Fibroblast of lung (primary cell): ENCODE measurements around the gene NRAP. TPM values are rescaled to one million over a fixed set of nuclear protein-coding genes. Genes with fewer than 3 reads are reported as not detected.

Experiments used
- DNase-seq, 2 donors: peaks; one replicate each; pipeline versions ENCODE4 v3.0.0 to v3.0.0-alpha.2; 2010; ENCODE audit warnings: low read depth in 2 of 2
- H2AFZ ChIP-seq: 2 replicates; pipeline ENCODE4 v1.5.1; 2012; ENCODE audit warnings: low read length, control low read depth, inconsistent platforms
- H3K27ac ChIP-seq: 2 replicates; pipeline ENCODE4 v1.5.1; 2011; ENCODE audit warnings: low read length, control low read depth; ENCODE audit not compliant: insufficient read depth
- H3K27me3 ChIP-seq: 2 replicates; pipeline ENCODE4 v1.5.1; 2011; ENCODE audit warnings: mild to moderate bottlenecking, low read length; ENCODE audit not compliant: control insufficient read depth, insufficient read depth
- H3K36me3 ChIP-seq: 2 replicates; pipeline ENCODE4 v1.5.1; 2011; ENCODE audit warnings: low read length; ENCODE audit not compliant: control insufficient read depth, insufficient read depth
- H3K4me1 ChIP-seq: 2 replicates; pipeline ENCODE4 v1.5.1; 2011; ENCODE audit warnings: low read length; ENCODE audit not compliant: control insufficient read depth, insufficient read depth; ENCODE audit errors: extremely low read depth
- H3K4me2 ChIP-seq: 2 replicates; pipeline ENCODE4 v1.5.1; 2011; ENCODE audit warnings: low read length, control low read depth; ENCODE audit not compliant: insufficient read depth; ENCODE audit errors: extremely low read depth
- H3K4me3 ChIP-seq, 4 experiments: fragments of 200-600 bp in 1 of 4; sonication (generic) in 1 of 4; replicated peaks in 1 of 4; 2 replicates each; pipeline ENCODE4 v1.5.1; 2011 to 2016; ENCODE audit warnings: low read length in 4 of 4, low read depth in 3 of 4, mild to moderate bottlenecking in 3 of 4, control low read depth in 2 of 4, inconsistent platforms in 1 of 4, mixed read lengths in 1 of 4; ENCODE audit not compliant: insufficient read depth in 1 of 4; ENCODE audit errors: control extremely low read depth in 1 of 4
- H3K79me2 ChIP-seq: 2 replicates; pipeline ENCODE4 v1.5.1; 2012; ENCODE audit warnings: mild to moderate bottlenecking, low read length, inconsistent platforms; ENCODE audit not compliant: control insufficient read depth, insufficient read depth
- H3K9ac ChIP-seq: 2 replicates; pipeline ENCODE4 v1.5.1; 2011; ENCODE audit warnings: mild to moderate bottlenecking, low read length, control low read depth; ENCODE audit not compliant: insufficient read depth
- H3K9me3 ChIP-seq: 2 replicates; pipeline ENCODE4 v1.5.1; 2012; ENCODE audit warnings: low read depth, low read length; ENCODE audit not compliant: control insufficient read depth, insufficient read depth
- H4K20me1 ChIP-seq: 2 replicates; pipeline ENCODE4 v1.5.1; 2011; ENCODE audit warnings: low read length; ENCODE audit not compliant: control insufficient read depth, insufficient read depth; ENCODE audit errors: extremely low read depth
- CTCF ChIP-seq, 2 donors: IDR thresholded peaks in 1 of 2; conservative IDR thresholded peaks in 1 of 2; 1 replicate in 1 of 2; 2 replicates in 1 of 2; pipeline ENCODE4 v1.5.1; 2011 to 2012; ENCODE audit warnings: low read length in 2 of 2, control low read depth in 1 of 2, inconsistent platforms in 1 of 2, low read depth in 1 of 2, mild to moderate bottlenecking in 1 of 2
- EZH2 ChIP-seq: IDR thresholded peaks from 2 replicates; pipeline ENCODE4 v1.5.1; 2012; ENCODE audit warnings: low read length, control low read depth, mild to moderate bottlenecking; ENCODE audit errors: missing control alignments
- polyA plus RNA-seq, 2 donors: library from polyadenylated mRNA; depleted of rRNA in 1 of 2; stranded (reverse) in 1 of 2; unstranded in 1 of 2; fragments of >200 nt; gene quantifications; 2 replicates each; pipeline ENCODE4 v1.2.1, GENCODE V29; 2011 to 2012; ENCODE audit warnings: missing spikeins in 1 of 2
- total RNA-seq: library from RNA; depleted of rRNA; stranded (reverse); fragments of >200 nt; gene quantifications from 2 replicates; pipeline ENCODE4 v1.2.1, GENCODE V29; 2014

The NRAP gene
- total and polyA plus RNA-seq, 2 donors (not counting 1 experiment from before 2014, with no cell fraction given), result not detected

GRCh38 chr10:113609704-113610108 is 54.1 kb downstream of the NRAP start:
- H3K4me3 ChIP-seq, result no peak overlapping the region
- H3K9ac ChIP-seq, result no peak overlapping the region
- H2AFZ ChIP-seq, result no peak overlapping the region
- H3K4me2 ChIP-seq, result no peak overlapping the region
- H3K27ac ChIP-seq, result no peak overlapping the region
- H3K36me3 ChIP-seq, result no peaks in the 10 kb centered on the region
- no peaks in the 10 kb centered on the region for H4K20me1 ChIP-seq
- H3K27me3 ChIP-seq, result no peaks in the 10 kb centered on the region
- H3K79me2 ChIP-seq, result no peaks in the 10 kb centered on the region
- no peaks in the 10 kb centered on the region for H3K4me1 ChIP-seq
- DNase-seq, result peak in 1 of 2 donors; percentile 54
- TF ChIP-seq CTCF (conservative IDR thresholded peaks at IDR 0.05 in 1 of 2, IDR thresholded peaks at IDR 0.05 in 1 of 2; ENCODE audit: low read depth in 1 of 2, low read length in 2 of 2) (no peak), EZH2 (no peak)
- no peaks in the 10 kb centered on the region for H3K9me3 ChIP-seq

- H3K9me3 ChIP-seq, result no peaks in the 10 kb centered on the region
- H3K9ac ChIP-seq, result no peak overlapping the region
- H3K4me1 ChIP-seq, result no peaks in the 10 kb centered on the region
- no peak for TF ChIP-seq EZH2
- H3K79me2 ChIP-seq, result no peaks in the 10 kb centered on the region
- no peak for DNase-seq
- H3K27ac ChIP-seq, result no peak overlapping the region
- no peak overlapping the region for H2AFZ ChIP-seq
- H3K27me3 ChIP-seq, result no peaks in the 10 kb centered on the region
- no peak overlapping the region for H3K4me3 ChIP-seq
- H3K4me2 ChIP-seq, result no peak overlapping the region
- H3K36me3 ChIP-seq, result no peaks in the 10 kb centered on the region
- no peaks in the 10 kb centered on the region for H4K20me1 ChIP-seq
Measured at GRCh38 chr10:113605268-113605978, 58.4 kb downstream of the NRAP start.

- no peaks in the 10 kb centered on the region for H3K36me3 ChIP-seq
- no peak overlapping the region for H3K9ac ChIP-seq
- H2AFZ ChIP-seq, result no peak overlapping the region
- H3K4me2 ChIP-seq, result no peak overlapping the region
- H3K4me1 ChIP-seq, result no peaks in the 10 kb centered on the region
- no peak overlapping the region for H3K4me3 ChIP-seq
- no peaks in the 10 kb centered on the region for H3K9me3 ChIP-seq
- H3K27me3 ChIP-seq, result no peaks in the 10 kb centered on the region
- TF ChIP-seq CTCF (conservative IDR thresholded peaks at IDR 0.05 in 1 of 2, IDR thresholded peaks at IDR 0.05 in 1 of 2; ENCODE audit: low read depth in 1 of 2, low read length in 2 of 2), result no peak
- TF ChIP-seq EZH2, result no peak
- no peaks in the 10 kb centered on the region for H4K20me1 ChIP-seq
- no peaks in the 10 kb centered on the region for H3K79me2 ChIP-seq
- no peak for DNase-seq
- H3K27ac ChIP-seq, result no peak overlapping the region
Measured at GRCh38 chr10:113604572-113604971, 59.3 kb downstream of the NRAP start.
